ENCODE measurements around the gene ABCA2.

Gene ABCA2

DNA sequence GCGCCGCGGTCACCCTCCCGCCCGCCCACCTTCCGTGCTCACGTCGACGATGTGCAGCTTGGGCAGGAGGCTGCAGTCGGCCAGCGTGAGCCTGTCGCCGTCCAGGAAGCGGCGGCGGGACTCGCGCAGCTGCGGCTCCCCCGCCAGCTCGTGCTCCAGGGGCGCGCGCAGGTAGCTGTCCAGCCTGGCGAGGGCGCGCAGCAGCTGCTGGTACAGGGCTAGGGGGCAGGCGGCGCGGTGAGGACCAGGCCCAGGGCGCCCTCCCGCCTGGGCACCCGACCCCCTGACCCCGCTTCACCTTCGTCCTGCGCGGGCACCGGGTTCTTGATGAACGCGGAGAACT lies 33.2 kb downstream of the ABCA2 start:
- no peak for DNase-seq

DNA sequence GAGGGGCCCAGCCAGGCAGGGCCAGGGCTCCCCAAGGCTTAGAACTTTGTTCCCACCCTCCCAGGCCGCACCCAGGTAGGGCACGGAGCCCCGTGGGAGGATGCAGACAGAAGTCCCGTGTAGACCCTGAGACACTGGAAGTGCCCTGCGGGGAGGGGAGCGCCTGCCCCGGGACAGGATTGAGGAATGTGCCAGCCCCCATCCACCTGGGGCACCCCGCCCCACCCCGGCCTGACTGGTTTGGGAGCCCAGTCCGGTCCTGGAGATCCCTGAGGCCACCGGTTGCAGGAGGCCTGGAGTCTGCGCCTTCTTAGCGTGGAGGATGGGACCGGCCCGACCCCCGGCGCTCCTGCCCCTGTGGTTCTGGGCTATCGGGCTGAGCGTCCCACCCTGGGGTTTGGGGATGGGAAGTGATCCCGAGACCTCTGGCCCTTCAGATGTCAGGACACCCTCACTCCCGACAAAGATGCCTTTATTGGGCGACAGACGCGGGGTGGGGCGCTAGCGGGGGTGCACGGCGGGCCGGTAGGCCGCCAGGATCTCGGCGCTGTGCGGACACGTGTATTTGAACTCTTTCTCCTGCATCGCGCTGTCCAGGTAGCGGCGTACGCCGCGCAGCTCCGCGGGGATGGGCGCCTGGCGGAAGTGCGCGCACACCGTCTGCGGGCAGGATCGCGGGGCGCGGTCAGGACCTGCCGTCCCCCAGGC lies 33.7 kb downstream of the ABCA2 start:
- no peak for DNase-seq

DNA sequence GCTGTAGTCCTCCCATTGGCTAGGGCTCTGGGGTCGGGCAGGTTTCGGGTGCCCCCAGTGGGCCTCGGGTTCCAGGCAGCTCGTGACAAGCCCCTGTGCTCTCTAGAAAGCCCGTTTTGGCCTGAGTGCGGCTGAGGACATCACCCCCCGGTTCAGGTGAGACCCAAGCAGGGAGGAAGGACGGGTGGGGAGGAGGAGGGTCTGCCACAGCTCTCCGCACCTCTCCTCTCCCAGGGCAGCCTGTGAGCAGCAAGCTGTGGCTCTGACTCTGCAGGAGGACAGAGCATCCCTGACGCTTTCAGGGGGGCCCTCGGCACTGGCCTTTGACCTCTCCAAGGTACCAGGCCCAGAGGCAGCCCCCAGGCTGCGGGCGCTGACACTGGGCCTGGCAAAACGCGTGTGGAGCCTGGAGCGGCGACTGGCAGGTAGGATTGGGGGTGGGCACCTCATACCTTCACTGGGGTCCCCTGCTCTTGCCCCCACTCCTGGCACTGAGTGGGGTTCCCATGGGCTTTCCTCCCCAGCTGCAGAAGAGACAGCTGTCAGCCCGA lies 35.1 kb downstream of the ABCA2 start:
- no peak for DNase-seq

GRCh38 chr9:136991993-136992818 lies 35.8 kb downstream of the ABCA2 start, which contains the start of gene PAXX:
Gene PAXX, plus strand, starts transcription at chr9:136992422. Its CDS starts 22 bp downstream, at chr9:136992444.
- peak; percentile 91 to 93 for DNase-seq

GRCh38 chr9:136990242-136990911 lies 37.7 kb downstream of the ABCA2 start:
- DNase-seq: no peak

- DNase-seq: no peak
Measured at GRCh38 chr9:136988872-136989271, 39.2 kb downstream of the ABCA2 start.

DNA sequence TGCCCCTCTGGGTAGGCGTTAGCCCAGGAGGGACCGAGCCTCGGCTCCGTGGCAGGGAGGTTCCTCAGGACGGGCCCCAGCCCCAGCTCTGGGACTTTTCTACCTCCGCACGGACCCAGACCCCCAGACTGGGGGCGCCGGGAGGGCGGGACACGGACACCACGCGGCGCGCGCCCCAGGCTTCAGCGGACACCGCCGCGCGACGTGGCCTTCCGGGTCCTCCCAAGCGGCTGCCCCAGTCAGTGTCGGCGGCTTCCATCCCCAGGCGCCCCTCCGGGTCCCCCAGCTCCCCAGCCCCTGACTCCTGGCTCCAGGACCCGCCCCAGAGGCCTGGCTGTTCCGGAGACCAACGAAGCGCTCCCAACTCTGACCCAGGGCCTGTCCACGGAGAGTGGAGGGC lies 42.2 kb downstream of the ABCA2 start:
- DNase-seq: no peak

DNA sequence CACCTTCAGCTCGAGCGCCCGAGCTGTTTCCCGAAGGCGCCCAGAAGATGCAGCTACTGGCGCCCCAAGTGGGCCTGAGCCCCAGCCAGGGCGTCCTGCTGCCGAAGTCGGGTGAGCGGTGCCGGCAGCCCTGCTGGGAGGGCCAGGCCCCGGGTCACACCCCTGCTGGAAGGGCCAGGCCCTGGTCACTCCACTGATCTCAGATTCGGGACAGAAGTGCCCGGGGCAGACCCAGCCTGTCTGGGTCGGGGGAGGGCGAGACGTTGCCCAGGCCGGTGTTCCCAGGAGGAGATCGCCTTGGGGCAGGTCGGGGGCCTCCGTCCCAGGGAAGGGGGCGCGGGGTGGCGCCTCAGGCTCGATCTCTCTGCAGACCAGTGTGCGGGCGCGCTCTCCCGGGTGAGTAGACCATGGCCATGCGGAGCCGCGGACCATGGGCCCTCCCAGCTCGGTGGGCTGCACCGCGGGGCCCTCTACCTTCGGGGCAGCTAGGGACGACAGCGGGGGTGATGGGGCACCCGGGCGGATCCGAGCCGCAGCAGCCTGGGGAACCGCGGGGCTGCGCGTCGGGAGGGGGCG lies 42.9 kb downstream of the ABCA2 start:
- no peak for DNase-seq

DNA sequence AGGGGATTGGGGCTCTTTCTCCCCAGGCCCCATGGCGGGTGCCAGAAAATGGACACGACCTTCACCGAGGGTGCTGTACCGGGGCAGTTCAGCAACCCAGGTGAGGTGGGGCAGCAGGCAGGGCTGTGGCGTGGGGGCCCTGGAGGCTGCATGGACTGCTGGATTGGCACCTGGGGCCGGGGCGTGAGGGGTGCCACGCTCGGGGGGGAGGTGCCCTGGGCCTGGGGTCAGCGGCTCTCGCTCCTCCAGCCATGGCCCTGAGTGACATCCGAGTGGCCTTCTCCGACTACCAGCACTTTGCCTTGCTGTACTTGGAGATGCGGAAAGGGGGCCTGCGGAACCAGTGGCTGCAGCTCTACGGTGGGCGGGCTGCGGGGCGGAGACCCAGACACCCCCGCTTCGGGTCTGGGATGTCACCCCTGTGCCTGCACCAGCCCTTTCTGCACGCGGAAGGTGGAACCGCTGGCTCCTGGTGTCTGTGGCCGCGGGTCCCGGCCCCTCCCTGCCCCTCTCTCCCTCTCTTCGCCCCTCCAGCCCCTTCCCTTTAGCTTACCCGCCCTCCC lies 43.5 kb downstream of the ABCA2 start:
- no peak for DNase-seq

- no peak for DNase-seq
Measured at GRCh38 chr9:136983656-136984314, 44.3 kb downstream of the ABCA2 start.

DNA sequence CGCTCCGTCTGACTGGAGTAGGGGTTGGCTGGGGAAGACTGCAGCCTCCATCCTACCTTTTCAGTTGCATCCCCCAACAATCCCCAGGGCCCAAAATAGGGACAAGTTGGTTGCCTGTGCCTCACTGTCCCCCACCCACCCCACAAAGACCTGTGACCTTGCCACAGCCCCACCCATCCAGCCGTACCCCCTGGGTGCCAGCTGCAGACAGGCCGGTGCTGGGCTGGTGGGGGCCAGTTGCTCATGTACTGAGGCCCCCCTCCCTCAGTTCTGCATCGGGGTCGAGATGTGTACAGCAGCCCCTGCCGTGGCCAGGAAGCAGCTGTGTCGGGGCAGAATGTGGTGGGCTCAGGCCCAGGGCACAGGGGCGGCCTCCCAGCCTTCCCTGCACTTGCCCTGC lies 44.9 kb downstream of the ABCA2 start:
- DNase-seq: no peak

DNA sequence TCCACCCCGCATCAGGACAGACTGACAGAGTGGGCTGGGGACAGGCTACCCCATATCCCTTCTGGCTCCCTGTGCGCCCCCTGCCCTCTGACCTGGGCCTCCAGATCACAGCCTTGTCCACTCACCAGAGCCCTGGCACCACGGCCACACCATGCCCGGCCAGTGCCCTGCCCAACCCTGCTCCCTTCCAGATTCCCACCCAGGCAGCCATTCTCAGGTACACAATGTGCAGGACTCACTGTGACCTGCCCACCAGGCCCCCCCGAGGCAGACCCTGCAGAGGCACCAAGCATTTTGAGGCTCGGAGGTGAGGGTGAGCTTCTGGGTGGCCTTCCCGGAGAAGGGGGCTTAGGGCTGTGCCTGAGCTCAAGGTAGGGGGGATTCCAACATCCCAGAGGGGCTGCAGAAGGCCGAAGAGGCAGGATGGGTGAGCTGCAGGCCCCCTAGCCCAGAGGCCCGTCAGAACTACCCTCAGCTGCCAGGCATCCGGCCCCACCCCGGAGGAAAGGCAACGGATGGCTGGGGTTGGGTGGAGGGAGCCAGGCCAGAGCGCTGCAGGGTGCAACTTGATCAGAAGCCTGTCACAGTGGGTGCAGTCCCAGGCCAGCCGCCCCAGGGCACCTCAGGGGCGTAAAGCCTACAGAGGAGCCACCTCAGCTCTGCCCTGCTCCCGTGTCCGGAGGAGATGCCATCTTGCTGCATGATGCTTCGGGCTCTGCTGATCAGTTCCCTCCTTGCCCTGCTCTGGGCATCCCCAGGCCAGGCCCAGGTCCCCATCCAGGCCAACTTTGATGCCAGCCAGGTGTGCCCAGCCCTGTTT lies 45.6 kb downstream of the ABCA2 start, which contains the start of gene LCNL1:
Gene LCNL1 (plus strand): TSS at position 762 of the 820 bp plus-strand sequence. CDS start 594 bp downstream, outside the sequence.
- DNase-seq: no peak

- no peak for DNase-seq
Measured at GRCh38 chr9:136981588-136982231, 46.3 kb downstream of the ABCA2 start.

DNA sequence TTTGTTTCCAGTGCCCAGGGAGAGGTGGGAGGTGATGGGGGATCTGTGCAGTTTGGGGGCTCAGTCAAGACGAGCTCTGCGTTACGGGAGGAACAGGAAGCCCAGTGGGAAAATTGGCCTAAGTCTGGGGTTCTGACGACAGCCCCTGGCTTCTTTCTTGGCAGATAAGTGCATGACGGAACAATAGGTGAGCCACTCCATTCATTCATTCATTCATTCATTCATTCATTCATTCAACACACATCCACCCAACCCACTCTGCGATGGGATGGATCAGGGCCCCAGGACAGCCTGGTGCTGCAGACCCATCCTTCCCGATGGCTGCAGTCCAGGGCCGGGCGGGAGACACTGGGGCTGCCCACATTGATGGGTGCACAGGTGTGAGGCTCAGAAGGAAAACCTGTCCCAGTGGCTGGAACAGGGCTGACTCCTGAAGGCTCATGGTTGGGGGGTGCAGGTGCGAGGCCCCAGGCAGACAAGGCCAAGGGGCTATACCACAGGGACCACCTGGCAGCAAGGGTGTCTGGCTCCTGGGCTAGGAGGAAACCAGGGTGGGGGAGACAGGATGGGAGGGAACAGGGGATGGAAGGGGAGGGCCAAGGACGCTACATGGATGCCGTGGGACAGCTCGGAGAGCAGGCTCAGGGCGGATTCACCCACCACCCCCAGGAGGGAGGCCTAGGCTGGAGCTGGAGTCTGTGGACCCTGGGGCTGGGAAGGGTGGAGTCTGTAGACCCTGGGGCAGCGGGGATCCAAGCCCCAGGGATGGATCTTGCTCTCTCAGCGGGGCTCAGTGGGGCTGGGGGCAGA lies 47.2 kb downstream of the ABCA2 start:
- no peak for DNase-seq

GRCh38 chr9:136979769-136980587 lies 48.1 kb downstream of the ABCA2 start:
- no peak for DNase-seq

DNA sequence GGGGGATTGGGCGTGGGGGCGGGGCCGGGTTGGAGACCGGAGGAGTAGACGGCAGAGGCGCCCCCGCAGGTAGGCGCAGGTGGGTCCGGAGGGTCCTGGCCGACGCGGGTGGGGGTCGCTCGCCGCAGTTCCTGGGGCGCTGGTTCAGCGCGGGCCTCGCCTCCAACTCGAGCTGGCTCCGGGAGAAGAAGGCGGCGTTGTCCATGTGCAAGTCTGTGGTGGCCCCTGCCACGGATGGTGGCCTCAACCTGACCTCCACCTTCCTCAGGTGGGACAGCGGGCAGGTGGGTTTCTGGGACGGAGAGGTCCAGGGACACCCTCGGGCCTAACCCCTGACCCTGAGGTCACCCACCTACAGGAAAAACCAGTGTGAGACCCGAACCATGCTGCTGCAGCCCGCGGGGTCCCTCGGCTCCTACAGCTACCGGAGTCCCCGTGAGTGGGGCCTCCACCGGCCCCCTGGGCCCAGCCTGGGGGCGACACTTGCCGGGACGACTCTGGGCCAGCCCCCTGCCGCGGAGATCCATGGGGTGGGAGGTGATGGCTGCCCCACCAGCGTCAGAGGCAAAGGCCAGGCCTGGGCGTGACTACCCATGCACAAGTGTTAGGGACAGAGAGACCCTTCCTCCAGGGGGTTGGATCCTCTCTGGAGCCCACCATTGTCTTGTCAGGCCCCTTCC lies 49.0 kb downstream of the ABCA2 start:
- no peak for DNase-seq

- peak; percentile 54 to 73 for DNase-seq
Measured at GRCh38 chr9:136978073-136978864, 49.8 kb downstream of the ABCA2 start.

Measured in activated CD4-positive, alpha-beta T cell treated with anti-CD3 and anti-CD28 coated beads for 4 hours (primary cell).